ENCODE measurements around the gene IQCM. TPM values are rescaled to one million over a fixed set of nuclear protein-coding genes. Genes with fewer than 3 reads are reported as not detected.

The IQCM gene
- total and polyA plus RNA-seq, 2 donors (not counting 3 experiments of a cell fraction or from before 2014, with no cell fraction given) = not detected

- Histone ChIP-seq H3K79me2 (ENCODE audit: control insufficient read depth, insufficient read depth, low read length) (no peaks in the 10 kb centered on the region), H3K4me2 (ENCODE audit: insufficient read depth, low read length) (no peak overlapping the region), H3K9ac (replicated peaks; ENCODE audit: extremely low read depth, insufficient read depth, low read length) (no peak overlapping the region), H3K36me3 (ENCODE audit: control insufficient read depth in 2 of 2, extremely low read depth in 1 of 2, insufficient read depth in 2 of 2, low read length in 2 of 2) (no peaks in the 10 kb centered on the region), H3K4me3 (replicated peaks in 1 of 3; ENCODE audit: insufficient read depth in 1 of 3, low read depth in 1 of 3, low read length in 3 of 3) (no peak overlapping the region), H2AFZ (ENCODE audit: low read depth, low read length) (no peak overlapping the region), H3K4me1 (ENCODE audit: control insufficient read depth, extremely low read depth, insufficient read depth, low read length) (no peaks in the 10 kb centered on the region), H3K27me3 (ENCODE audit: control insufficient read depth in 2 of 2, insufficient read depth in 2 of 2, low read length in 2 of 2) (no peaks in the 10 kb centered on the region), H4K20me1 (replicated peaks; ENCODE audit: control insufficient read depth, extremely low read depth, insufficient read depth, low read length) (no peaks in the 10 kb centered on the region), H3K9me3 (replicated peaks; ENCODE audit: control insufficient read depth, insufficient read depth, low read length) (peaks cover 2% of the 10 kb centered on the region), H3K27ac (ENCODE audit: insufficient read depth, low read depth, low read length) (no peak overlapping the region), H3K9me1 (replicated peaks; ENCODE audit: control insufficient read depth, extremely low read depth, insufficient read depth, low read length) (no peaks in the 10 kb centered on the region)
- dilution Hi-C loops (cut with MboI; ENCODE audit: extremely low pct_ligation_motif_present, low sequenced_read_pairs) (no loop called here), intact Hi-C loops (cut with micrococcal nuclease) (no loop called here)
- no TSS peak for BruUV-seq (replicated peaks)
- CTCF ChIA-PET = no interaction called here
- no peak for FAIRE-seq
- DNase-seq (ENCODE audit: low read depth, low spot score) = no peak
- POLR2A ChIA-PET = no interaction called here
- TF ChIP-seq JUN (IDR thresholded peaks at IDR 0.05; ENCODE audit: borderline replicate concordance, insufficient read depth, insufficient read length, low read depth) (no peak), FOS (IDR thresholded peaks at IDR 0.05; ENCODE audit: borderline replicate concordance, insufficient read depth, low read length) (no peak), POLR2A (IDR thresholded peaks at IDR 0.05; ENCODE audit: low read depth, low read length) (no peak), MAX (IDR thresholded peaks at IDR 0.05; ENCODE audit: insufficient read depth, insufficient read length) (no peak)
Observed at GRCh38 chr4:149518471-149518870, 297.2 kb downstream of the IQCM start.

GRCh38 chr4:149513081-149513480 is 302.6 kb downstream of the IQCM start:
- Histone ChIP-seq H3K9me1 (replicated peaks; ENCODE audit: control insufficient read depth, extremely low read depth, insufficient read depth, low read length) (no peaks in the 10 kb centered on the region), H3K9me3 (replicated peaks; ENCODE audit: control insufficient read depth, insufficient read depth, low read length) (no peaks in the 10 kb centered on the region), H3K9ac (replicated peaks; ENCODE audit: extremely low read depth, insufficient read depth, low read length) (no peak overlapping the region), H3K27ac (ENCODE audit: insufficient read depth, low read depth, low read length) (no peak overlapping the region), H2AFZ (ENCODE audit: low read depth, low read length) (no peak overlapping the region), H4K20me1 (replicated peaks; ENCODE audit: control insufficient read depth, extremely low read depth, insufficient read depth, low read length) (no peaks in the 10 kb centered on the region), H3K4me3 (replicated peaks in 1 of 3; ENCODE audit: insufficient read depth in 1 of 3, low read depth in 1 of 3, low read length in 3 of 3) (no peak overlapping the region), H3K4me1 (ENCODE audit: control insufficient read depth, extremely low read depth, insufficient read depth, low read length) (no peaks in the 10 kb centered on the region), H3K79me2 (ENCODE audit: control insufficient read depth, insufficient read depth, low read length) (no peaks in the 10 kb centered on the region), H3K27me3 (ENCODE audit: control insufficient read depth in 2 of 2, insufficient read depth in 2 of 2, low read length in 2 of 2) (no peaks in the 10 kb centered on the region), H3K36me3 (ENCODE audit: control insufficient read depth in 2 of 2, extremely low read depth in 1 of 2, insufficient read depth in 2 of 2, low read length in 2 of 2) (no peaks in the 10 kb centered on the region), H3K4me2 (ENCODE audit: insufficient read depth, low read length) (no peak overlapping the region)
- ChIA-PET POLR2A (no interaction called here), CTCF (no interaction called here)
- DNase-seq (ENCODE audit: low read depth, low spot score) = no peak
- TF ChIP-seq MAX (IDR thresholded peaks at IDR 0.05; ENCODE audit: insufficient read depth, insufficient read length) (no peak), EZH2 (IDR thresholded peaks at IDR 0.05; ENCODE audit: borderline replicate concordance, low read depth, low read length, severe bottlenecking) (no peak), JUN (IDR thresholded peaks at IDR 0.05; ENCODE audit: borderline replicate concordance, insufficient read depth, insufficient read length, low read depth) (no peak)
- intact Hi-C loops (cut with micrococcal nuclease) (no loop called here), dilution Hi-C loops (cut with MboI; ENCODE audit: extremely low pct_ligation_motif_present, low sequenced_read_pairs) (no loop called here)
- no TSS peak for BruUV-seq (replicated peaks)
- FAIRE-seq = no peak
